Epithelial cell of esophagus (primary cell): Measurements from ENCODE around the gene BTC.
A peak's percentile ranks its signal among the peaks of the same experiment; 100 is the strongest.

Experiments
- DNase-seq: peaks from one replicate; pipeline ENCODE4 v3.0.0; 2010; ENCODE audit warnings: low read depth
- H3K4me3 ChIP-seq: 2 replicates; pipeline ENCODE4 v1.5.1; 2011; ENCODE audit warnings: mild to moderate bottlenecking, low read length, control low read depth
- TF ChIP-seq, protein P1 (sequence below): IDR thresholded peaks from 2 replicates; pipeline ENCODE4 v1.5.1; 2011; ENCODE audit warnings: low read depth, mild to moderate bottlenecking, low read length, control low read depth, inconsistent platforms; ENCODE audit not compliant: insufficient read depth; ENCODE audit errors: missing control alignments

BTC gene

DNA sequence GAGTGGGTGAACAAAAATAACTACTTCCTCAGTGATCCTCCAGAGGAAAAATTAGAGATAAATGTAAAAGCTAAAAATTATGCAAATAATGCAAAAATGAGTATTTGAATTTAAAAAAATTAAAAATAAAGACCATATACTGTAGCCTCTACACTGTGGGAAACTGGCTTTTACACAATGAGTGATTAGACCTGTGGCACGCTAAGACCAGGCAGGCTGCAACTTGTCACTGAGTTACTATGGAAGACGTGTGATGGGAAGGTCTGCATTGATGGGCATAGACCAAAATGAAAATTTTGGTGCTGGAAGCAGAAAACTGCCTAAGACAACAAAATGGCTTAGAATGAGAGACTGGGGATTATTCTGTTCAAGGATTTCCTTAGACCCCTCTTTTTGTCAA, 30.2 kb downstream of the BTC start:
- peak; percentile 78 for DNase-seq
- TF ChIP-seq, protein P1, sequence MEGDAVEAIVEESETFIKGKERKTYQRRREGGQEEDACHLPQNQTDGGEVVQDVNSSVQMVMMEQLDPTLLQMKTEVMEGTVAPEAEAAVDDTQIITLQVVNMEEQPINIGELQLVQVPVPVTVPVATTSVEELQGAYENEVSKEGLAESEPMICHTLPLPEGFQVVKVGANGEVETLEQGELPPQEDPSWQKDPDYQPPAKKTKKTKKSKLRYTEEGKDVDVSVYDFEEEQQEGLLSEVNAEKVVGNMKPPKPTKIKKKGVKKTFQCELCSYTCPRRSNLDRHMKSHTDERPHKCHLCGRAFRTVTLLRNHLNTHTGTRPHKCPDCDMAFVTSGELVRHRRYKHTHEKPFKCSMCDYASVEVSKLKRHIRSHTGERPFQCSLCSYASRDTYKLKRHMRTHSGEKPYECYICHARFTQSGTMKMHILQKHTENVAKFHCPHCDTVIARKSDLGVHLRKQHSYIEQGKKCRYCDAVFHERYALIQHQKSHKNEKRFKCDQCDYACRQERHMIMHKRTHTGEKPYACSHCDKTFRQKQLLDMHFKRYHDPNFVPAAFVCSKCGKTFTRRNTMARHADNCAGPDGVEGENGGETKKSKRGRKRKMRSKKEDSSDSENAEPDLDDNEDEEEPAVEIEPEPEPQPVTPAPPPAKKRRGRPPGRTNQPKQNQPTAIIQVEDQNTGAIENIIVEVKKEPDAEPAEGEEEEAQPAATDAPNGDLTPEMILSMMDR = no peak
- no peak overlapping the region for H3K4me3 ChIP-seq

DNA sequence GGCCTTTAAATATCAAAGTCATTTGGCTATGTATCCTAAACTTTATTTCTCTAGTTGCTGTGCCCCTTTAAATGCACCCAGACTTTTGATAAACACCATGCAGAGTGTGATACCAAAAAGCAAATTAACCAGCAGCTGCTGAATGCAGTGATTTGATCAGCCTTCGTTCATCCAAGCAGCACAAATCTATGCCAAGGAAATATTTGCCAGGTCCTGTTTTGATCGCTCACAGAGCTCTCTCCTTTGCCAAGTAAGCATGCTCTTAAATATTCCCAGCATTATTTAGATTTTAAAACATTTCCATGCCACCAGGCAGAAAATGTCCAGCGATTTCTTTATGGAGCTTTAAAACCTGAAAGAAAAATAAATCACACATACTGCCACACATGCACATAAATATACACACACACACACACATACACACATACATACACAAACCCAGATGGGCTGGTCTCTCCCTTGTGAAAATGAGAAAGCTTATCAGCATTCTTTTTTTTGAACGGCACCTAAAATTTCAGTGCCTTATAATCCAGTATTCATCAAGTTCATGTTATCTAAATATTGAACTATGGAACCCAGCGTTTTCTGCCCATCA, 35.7 kb downstream of the BTC start:
- DNase-seq = no peak
- TF ChIP-seq, protein P1 = no peak
- no peak overlapping the region for H3K4me3 ChIP-seq

DNA sequence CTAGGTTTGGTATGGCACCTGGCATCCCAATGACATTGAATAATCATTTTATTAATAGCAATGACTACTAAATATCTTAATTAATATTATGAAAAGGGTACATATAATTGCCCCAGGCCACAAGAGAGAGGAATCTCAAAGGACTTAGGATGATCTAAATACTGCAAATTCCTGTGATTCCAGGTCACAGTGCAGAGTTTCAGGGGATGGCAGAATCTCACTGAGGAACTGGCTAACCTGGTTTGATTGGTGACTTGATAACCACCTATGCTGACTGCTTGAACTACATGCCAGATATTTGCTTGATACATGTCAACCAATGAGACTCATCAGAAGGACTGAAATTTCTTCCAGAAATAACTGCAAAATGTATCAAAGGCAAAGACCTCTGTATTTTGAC, 37.2 kb downstream of the BTC start:
- TF ChIP-seq, protein P1 = no peak
- no peak for DNase-seq
- no peak overlapping the region for H3K4me3 ChIP-seq

DNA sequence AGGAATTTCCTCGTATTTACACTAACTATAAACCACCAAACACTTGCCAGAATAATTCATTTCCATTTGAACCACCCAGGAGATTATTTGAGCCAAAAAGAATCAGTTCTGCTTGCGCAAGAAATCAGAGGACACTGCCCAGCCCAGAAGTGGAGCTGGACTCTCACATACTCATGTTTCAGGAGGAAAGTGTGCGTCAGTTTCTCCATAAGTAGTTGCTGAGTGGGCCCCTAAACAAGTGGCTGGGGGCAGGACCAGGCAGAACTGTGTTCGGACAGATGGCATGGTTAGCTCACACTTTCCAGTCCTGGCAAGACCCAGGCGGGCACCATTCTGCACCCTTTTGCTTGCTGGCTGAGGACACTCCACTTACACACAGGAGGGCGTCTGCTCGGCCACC, 38.8 kb downstream of the BTC start:
- no peak for DNase-seq
- TF ChIP-seq, protein P1 = no peak
- H3K4me3 ChIP-seq = no peak overlapping the region

DNA sequence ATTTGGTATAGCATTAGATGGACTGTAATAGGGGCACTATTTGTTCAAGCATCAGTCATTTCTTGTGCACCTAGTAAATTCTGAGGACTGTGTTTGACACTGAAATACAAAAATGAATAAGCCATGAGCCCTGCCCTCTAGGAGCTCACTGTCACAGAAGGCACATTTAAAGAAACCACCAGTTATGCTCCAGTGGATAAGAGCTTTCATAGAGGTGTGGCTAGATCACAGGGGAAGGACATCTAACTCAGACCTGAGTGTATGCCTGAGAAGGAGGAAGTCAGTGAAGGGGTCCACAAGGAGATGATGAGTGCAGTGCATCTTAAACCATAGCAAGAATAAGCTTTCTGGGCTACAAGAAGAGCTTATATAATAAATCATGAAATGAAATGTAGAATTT, 40.1 kb downstream of the BTC start:
- TF ChIP-seq, protein P1 = no peak
- no peak for DNase-seq

DNA sequence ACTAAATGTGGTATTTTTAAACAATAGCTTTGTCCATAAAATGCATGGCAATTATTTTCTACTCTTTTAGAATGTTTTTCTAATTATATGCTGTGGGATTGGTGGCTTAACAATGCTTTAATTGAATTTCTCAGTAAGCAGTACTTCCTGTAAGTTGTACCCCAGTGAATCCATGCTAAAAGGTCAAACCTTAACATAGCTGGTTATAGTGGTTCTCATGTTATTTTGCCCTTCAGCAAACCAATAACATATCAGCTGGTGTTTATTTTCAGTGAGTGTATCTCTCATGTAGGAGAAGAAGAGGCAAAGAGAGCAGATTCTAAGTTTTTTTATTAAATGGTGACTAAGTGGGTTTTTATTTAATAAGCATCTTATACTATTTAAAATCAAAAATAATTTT, 41.5 kb downstream of the BTC start:
- no peak overlapping the region for H3K4me3 ChIP-seq
- TF ChIP-seq, protein P1 = no peak
- DNase-seq = no peak

More for the DNA sequence above, 40.1 kb downstream of the BTC start:
- H3K4me3 ChIP-seq = no peak overlapping the region

DNA sequence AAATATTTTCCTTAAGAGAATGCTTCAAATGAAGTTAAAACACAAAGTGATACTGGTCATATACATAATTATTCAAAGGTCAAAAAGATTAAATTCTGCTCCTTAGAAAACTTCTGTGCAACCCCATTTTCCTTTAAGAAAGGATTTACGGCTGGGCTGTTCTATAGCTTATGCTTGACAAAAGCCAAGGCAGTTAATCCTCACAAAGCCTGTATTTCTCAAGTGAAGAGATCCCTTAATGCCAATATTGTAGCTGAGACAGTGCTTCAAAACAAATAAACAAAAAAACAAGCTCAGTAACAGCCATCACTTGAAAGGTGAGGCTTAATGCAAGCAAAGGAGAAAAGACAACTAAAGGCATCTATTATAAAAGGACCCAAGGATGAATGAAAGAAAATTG, 42.5 kb downstream of the BTC start:
- TF ChIP-seq, protein P1 = no peak
- DNase-seq = no peak
- H3K4me3 ChIP-seq = no peak overlapping the region
